PC-3 (cell line): ENCODE results near the gene TUBGCP5.

Experiments
- CTCF ChIP-seq: fragments of 300-600 bp; sonication (generic); conservative IDR thresholded peaks from 2 replicates; pipeline ENCODE4 v1.5.1; 2017; ENCODE audit warnings: antibody characterized with exemption, low read depth, mild to moderate bottlenecking, low read length
- EZH2 ChIP-seq: fragments of 300-600 bp; sonication (generic); IDR thresholded peaks from one replicate; pipeline ENCODE4 v1.6.1; 2017; ENCODE audit warnings: antibody characterized with exemption, mild to moderate bottlenecking, low read length; ENCODE audit not compliant: unreplicated experiment
- EZH2phosphoT487 ChIP-seq: fragments of 300-600 bp; sonication (generic); IDR thresholded peaks from 2 replicates; pipeline ENCODE4 v1.6.1; 2018; ENCODE audit warnings: mild to moderate bottlenecking, antibody characterized with exemption, low read length, borderline replicate concordance

GRCh38 chr15:22951381-22952280 is 87.7 kb downstream of the TUBGCP5 start:
- no peak for TF ChIP-seq CTCF
- TF ChIP-seq EZH2: no peak
- TF ChIP-seq EZH2phosphoT487: no peak
